H1 (cell line): Measurements from ENCODE around the gene CSAD. TPM values are rescaled to one million over a fixed set of nuclear protein-coding genes. Genes with fewer than 3 reads are reported as not detected.

ENCODE experiments used
- CTCF ChIA-PET: fragments of 300-600 bp; sonication (Branson Sonifier 250); formaldehyde crosslinking; loops from one replicate; lab custom pipeline; 2021; ENCODE audit not compliant: partially characterized antibody; lab: Charles Lee
- POLR2A ChIA-PET: fragments of 300-600 bp; sonication (Branson Sonifier 250); formaldehyde crosslinking; loops from one replicate; lab custom pipeline; 2021; ENCODE audit warnings: inconsistent platforms; ENCODE audit not compliant: partially characterized antibody; lab: Charles Lee
- DNase-seq, 2 experiments: peaks; one replicate each; pipeline versions ENCODE4 v3.0.0 to v3.0.0-alpha.2; 2010 to 2022; ENCODE audit warnings: low spot score in 2 of 2, low read depth in 1 of 2, mixed read lengths in 1 of 2
- FAIRE-seq: peaks from 2 replicates; lab custom pipeline; 2011; peaks lifted over from hg19 to GRCh38; lab: Jason Lieb, UNC
- H2AFZ ChIP-seq: 2 replicates; pipeline ENCODE4 v1.8.1; 2012; ENCODE audit warnings: low read length, inconsistent platforms
- H2AK5ac ChIP-seq: 2 replicates; pipeline ENCODE4 v1.6.1; 2013; ENCODE audit warnings: low read depth, low read length
- H2BK120ac ChIP-seq: replicated peaks from 2 replicates; pipeline ENCODE3; 2013; ENCODE audit warnings: low read depth, low read length, inconsistent platforms
- H2BK12ac ChIP-seq: 2 replicates; pipeline ENCODE4 v1.6.1; 2013; ENCODE audit warnings: low read depth, low read length
- H2BK15ac ChIP-seq: 2 replicates; pipeline ENCODE4 v1.6.1; 2013; ENCODE audit warnings: low read length
- H2BK20ac ChIP-seq: 2 replicates; pipeline ENCODE4 v1.6.1; 2013; ENCODE audit warnings: low read length
- H2BK5ac ChIP-seq: 2 replicates; pipeline ENCODE4 v1.6.1; 2013; ENCODE audit warnings: low read depth, low read length
- H3K14ac ChIP-seq: 2 replicates; pipeline ENCODE4 v1.6.1; 2013; ENCODE audit warnings: inconsistent platforms; ENCODE audit not compliant: insufficient read length
- H3K18ac ChIP-seq: 2 replicates; pipeline ENCODE4 v1.6.1; 2013; ENCODE audit warnings: low read length; ENCODE audit errors: extremely low read depth
- H3K23ac ChIP-seq: 2 replicates; pipeline ENCODE4 v1.6.1; 2013; ENCODE audit warnings: inconsistent platforms; ENCODE audit not compliant: insufficient read length
- H3K23me2 ChIP-seq: 2 replicates; pipeline ENCODE4 v1.6.1; 2013; ENCODE audit warnings: low read depth, low read length
- H3K27ac ChIP-seq: 2 replicates; pipeline ENCODE4 v1.6.1; 2011; ENCODE audit warnings: low read depth, low read length, inconsistent platforms
- H3K27me3 ChIP-seq, 4 experiments: replicated peaks in 1 of 4; 1 replicate in 1 of 4; 2 replicates in 3 of 4; pipeline versions ENCODE4 v1.6.1 to v1.8.1; 2011 to 2013; ENCODE audit warnings: low read length in 3 of 4, mild to moderate bottlenecking in 3 of 4, inconsistent platforms in 2 of 4, mixed read lengths in 2 of 4, moderate library complexity in 1 of 4; ENCODE audit not compliant: control insufficient read depth in 3 of 4, insufficient read depth in 3 of 4; ENCODE audit errors: extremely low read depth in 1 of 4
- H3K36me3 ChIP-seq, 4 experiments: 2 replicates each; pipeline versions ENCODE4 v1.6.1 to v1.8.1; 2011 to 2013; ENCODE audit warnings: mild to moderate bottlenecking in 4 of 4, low read length in 3 of 4, moderate library complexity in 2 of 4, control low read depth in 1 of 4, inconsistent platforms in 1 of 4; ENCODE audit not compliant: insufficient read depth in 4 of 4, control insufficient read depth in 2 of 4
- H3K4ac ChIP-seq: replicated peaks from 2 replicates; pipeline ENCODE3; 2013; ENCODE audit warnings: low read length, low read depth, mixed read lengths, inconsistent platforms; ENCODE audit not compliant: insufficient read length
- H3K4me1 ChIP-seq, 4 experiments: replicated peaks in 1 of 4; 1 replicate in 1 of 4; 2 replicates in 3 of 4; pipeline versions ENCODE4 v1.6.1 to v1.8.1; 2011 to 2013; ENCODE audit warnings: low read length in 3 of 4, inconsistent platforms in 2 of 4, mixed read lengths in 1 of 4; ENCODE audit not compliant: insufficient read depth in 4 of 4, control insufficient read depth in 3 of 4
- H3K4me2 ChIP-seq, 2 experiments: 2 replicates each; pipeline versions ENCODE4 v1.6.1 to v1.8.1; 2011 to 2013; ENCODE audit warnings: low read depth in 2 of 2, low read length in 2 of 2, control low read depth in 1 of 2, inconsistent platforms in 1 of 2, mild to moderate bottlenecking in 1 of 2; ENCODE audit not compliant: insufficient read depth in 1 of 2
- H3K4me3 ChIP-seq, 4 experiments: fragments of 200-600, 300-600 bp in 1 of 4; sonication (generic), shearing (Covaris generic), sonication (Bioruptor Twin) in 1 of 4; 2 replicates each; pipeline versions ENCODE4 v1.5.1 to v1.8.1; 2011 to 2016; ENCODE audit warnings: low read length in 4 of 4, low read depth in 3 of 4, control low read depth in 2 of 4, inconsistent platforms in 2 of 4, mild to moderate bottlenecking in 2 of 4, mixed read lengths in 1 of 4, moderate library complexity in 1 of 4; ENCODE audit not compliant: insufficient read depth in 2 of 4; ENCODE audit errors: extremely low read depth in 1 of 4
- H3K56ac ChIP-seq: replicated peaks from 2 replicates; pipeline ENCODE3; 2013; ENCODE audit warnings: low read depth, mild to moderate bottlenecking, mixed read lengths, low read length, inconsistent platforms; ENCODE audit not compliant: insufficient read length
- H3K79me1 ChIP-seq: 2 replicates; pipeline ENCODE4 v1.6.1; 2013; ENCODE audit warnings: low read depth, low read length, control low read depth
- H3K79me2 ChIP-seq, 2 experiments: 2 replicates each; pipeline versions ENCODE4 v1.6.1 to v1.8.1; 2012 to 2013; ENCODE audit warnings: low read length in 2 of 2, mild to moderate bottlenecking in 2 of 2, inconsistent platforms in 1 of 2; ENCODE audit not compliant: insufficient read depth in 2 of 2, control insufficient read depth in 1 of 2
- H3K9ac ChIP-seq, 4 experiments: replicated peaks in 1 of 4; 1 replicate in 1 of 4; 2 replicates in 3 of 4; pipeline versions ENCODE4 v1.6.1 to v1.8.1; 2011 to 2013; ENCODE audit warnings: low read depth in 3 of 4, low read length in 3 of 4, control low read depth in 2 of 4, mild to moderate bottlenecking in 2 of 4, moderate library complexity in 2 of 4, inconsistent platforms in 1 of 4; ENCODE audit errors: extremely low read depth in 1 of 4
- H3K9me3 ChIP-seq, 2 experiments: 2 replicates each; pipeline versions ENCODE4 v1.6.1 to v1.8.1; 2012 to 2013; ENCODE audit warnings: mild to moderate bottlenecking in 2 of 2, moderate library complexity in 2 of 2, control low read depth in 1 of 2, inconsistent platforms in 1 of 2, low read depth in 1 of 2, low read length in 1 of 2, mixed read lengths in 1 of 2; ENCODE audit not compliant: insufficient read depth in 2 of 2
- H4K20me1 ChIP-seq, 2 experiments: replicated peaks in 1 of 2; 2 replicates each; pipeline versions ENCODE3 to v1.8.1; 2011 to 2013; ENCODE audit warnings: inconsistent platforms in 2 of 2, low read length in 2 of 2, mild to moderate bottlenecking in 1 of 2; ENCODE audit not compliant: insufficient read depth in 2 of 2, control insufficient read depth in 1 of 2
- H4K5ac ChIP-seq: 2 replicates; pipeline ENCODE4 v1.6.1; 2013; ENCODE audit warnings: low read length, low read depth, mixed read lengths, inconsistent platforms; ENCODE audit not compliant: insufficient read length
- H4K8ac ChIP-seq: 2 replicates; pipeline ENCODE4 v1.8.0; 2013; ENCODE audit warnings: mild to moderate bottlenecking, moderate library complexity, low read length, inconsistent platforms; ENCODE audit not compliant: insufficient read depth; ENCODE audit errors: extremely low read depth
- H4K91ac ChIP-seq: replicated peaks from 2 replicates; pipeline ENCODE3; 2013; ENCODE audit warnings: low read length, mixed read lengths, inconsistent platforms; ENCODE audit not compliant: insufficient read length
- BRCA1 ChIP-seq: IDR thresholded peaks from 2 replicates; pipeline ENCODE4 v1.6.1; 2012; ENCODE audit warnings: low read depth, low read length, improper control_type of control experiment
- CEBPB ChIP-seq: IDR thresholded peaks from 2 replicates; pipeline ENCODE4 v1.6.1; 2012; ENCODE audit warnings: low read depth, low read length
- HDAC2 ChIP-seq, 2 experiments: fragments of 300-600 bp in 1 of 2; sonication (generic) in 1 of 2; IDR thresholded peaks; 2 replicates each; pipeline ENCODE4 v1.6.1; 2011 to 2012; ENCODE audit warnings: low read depth in 2 of 2, low read length in 2 of 2, mild to moderate bottlenecking in 2 of 2, moderate library complexity in 2 of 2, borderline replicate concordance in 1 of 2, inconsistent platforms in 1 of 2
- MAFK ChIP-seq: IDR thresholded peaks from 2 replicates; pipeline ENCODE4 v1.6.1; 2012; ENCODE audit warnings: low read depth, mild to moderate bottlenecking, improper control_type of control experiment, low read length
- POLR2A ChIP-seq, 2 experiments: IDR thresholded peaks; 1 replicate in 1 of 2; 2 replicates in 1 of 2; pipeline ENCODE4 v1.6.1; 2011; ENCODE audit warnings: low read depth in 2 of 2, low read length in 2 of 2, mild to moderate bottlenecking in 2 of 2; ENCODE audit errors: control extremely low read depth in 1 of 2
- SP1 ChIP-seq: IDR thresholded peaks from 2 replicates; pipeline ENCODE4 v1.6.1; 2011; ENCODE audit warnings: low read depth, low read length
- WGBS, 2 experiments: shearing (Covaris generic) in 1 of 2; methylation state at CpG; one replicate each; pipeline versions ENCODE4 v1.1.6 to v1.1.7; 2013 to 2015; ENCODE audit warnings: low lambda C conversion rate in 2 of 2, mixed read lengths in 2 of 2, inconsistent platforms in 1 of 2, low coverage in 1 of 2, missing lambda C conversion rate in 1 of 2; ENCODE audit not compliant: insufficient replicate concordance in 2 of 2, insufficient coverage in 1 of 2, insufficient read length in 1 of 2; ENCODE audit errors: extremely low coverage in 1 of 2, missing lambda C conversion rate in 1 of 2; 5-methylcytosine and 5-hydroxymethylcytosine counted together
- polyA plus RNA-seq, 7 experiments: library from polyadenylated mRNA; depleted of rRNA in 3 of 7; stranded (reverse) in 5 of 7; unstranded in 2 of 7; fragments of >200 nt in 5 of 7; fragments of 200-250 nt in 2 of 7; gene quantifications; 1 replicate in 5 of 7; 2 replicates in 1 of 7; 4 replicates in 1 of 7; pipeline versions ENCODE4 v1.2.1 to v1.2.3, GENCODE V29; 2011 to 2013; ENCODE audit warnings: missing spikeins in 2 of 7, mixed read lengths in 2 of 7
- total RNA-seq: library from RNA; stranded (reverse); fragmentation: NEBNext Ultra II Directional; extraction: Animal tissue kit (Norgen Biotek cat#: 25700); gene quantifications from 2 replicates; pipeline ENCODE4 v1.2.1, GENCODE V29; 2021

The CSAD gene
- total and polyA plus RNA-seq, 2 of the 8 experiments (the other 6 are each of a cell fraction or from before 2014, with no cell fraction given), result 8.8 to 11.3 TPM

GRCh38 chr12:53214221-53214620 is 33.5 kb upstream of the CSAD start:
- peak overlapping the region; percentile 87 for H3K4ac ChIP-seq
- no peak overlapping the region for H3K27ac ChIP-seq
- H2BK15ac ChIP-seq, result no peak overlapping the region
- no peak overlapping the region for H3K4me2 ChIP-seq
- H3K4me1 ChIP-seq, result peaks cover 21 to 47% (median 35%) of the 10 kb centered on the region in 4 experiments
- ChIA-PET POLR2A (interaction anchor here (0.9 to 13.6 kb wide), 17 partner anchors 14 to 243 kb away, joined by 3 to 151 read pairs (median 5); partner anchors contain the start of genes ESPL1, MYG1, PFDN5 and RARG), CTCF (interaction anchor here (0.6 to 22.3 kb wide), 25 partner anchors 9 to 771 kb away, joined by 3 to 654 read pairs (median 8); partner anchors contain the start of genes AAAS, CSAD, ESPL1 and MYG1)
- no peak for TF ChIP-seq MAFK
- no peak for TF ChIP-seq CEBPB
- TF ChIP-seq HDAC2 (IDR thresholded peaks at IDR 0.05; ENCODE audit: borderline replicate concordance in 1 of 2, low read depth in 2 of 2, low read length in 2 of 2), result no peak
- no peak for TF ChIP-seq BRCA1
- no peak for TF ChIP-seq SP1
- TF ChIP-seq POLR2A (IDR thresholded peaks at IDR 0.05; ENCODE audit: control extremely low read depth in 1 of 2, low read depth in 2 of 2, low read length in 2 of 2), result no peak
- H3K18ac ChIP-seq, result no peak overlapping the region
- H3K56ac ChIP-seq, result no peak overlapping the region
- peaks cover 12% of the 10 kb centered on the region for H3K79me1 ChIP-seq
- H4K20me1 ChIP-seq, result peaks cover 2 to 4% of the 10 kb centered on the region in 2 experiments
- no peaks in the 10 kb centered on the region; a peak in 1 of 7 replicates for H3K27me3 ChIP-seq
- peaks cover 12 to 30% of the 10 kb centered on the region in 2 experiments for H3K79me2 ChIP-seq
- no peak overlapping the region for H2AFZ ChIP-seq
- H3K36me3 ChIP-seq, result peaks cover 20 to 45% (median 31%) of the 10 kb centered on the region in 4 experiments
- H2BK120ac ChIP-seq, result peak overlapping the region; percentile 7
- H4K91ac ChIP-seq, result peak overlapping the region; percentile 38
- no peak overlapping the region; the same call in 1 of the 2 replicates for H4K8ac ChIP-seq
- no peak overlapping the region for H3K14ac ChIP-seq
- H2BK5ac ChIP-seq, result peak overlapping the region; percentile 74; the same call in 1 of the 2 replicates
- FAIRE-seq (no peak), DNase-seq (no peak)
- H4K5ac ChIP-seq, result no peak overlapping the region
- no peak overlapping the region; a peak in 1 of 8 replicates for H3K4me3 ChIP-seq
- peak overlapping the region; percentile 67 for H2BK20ac ChIP-seq
- 81% methylated on average over 5 of the region's 5 CpGs; no CpG with 5 or more reads in 1 of the 2 experiments for WGBS, 2 experiments
- peaks cover 12% of the 10 kb centered on the region for H3K23me2 ChIP-seq
- H2BK12ac ChIP-seq, result peak overlapping the region; percentile 52; the same call in 1 of the 2 replicates
- no peak overlapping the region for H3K9ac ChIP-seq
- H3K23ac ChIP-seq, result no peak overlapping the region
- peak overlapping the region; percentile 7; the same call in 1 of the 2 replicates for H2AK5ac ChIP-seq
- no peaks in the 10 kb centered on the region for H3K9me3 ChIP-seq
